AG08396 (cell line): ENCODE measurements around the gene CBFA2T2.
"Not testable (repeated sequence)": the region's sequence is repeated elsewhere in the genome, so short reads cannot be mapped to it uniquely, and the experiment has no call there.

Experiments
- DNase-seq: peaks from one replicate; pipeline ENCODE4 v3.0.0; 2012; ENCODE audit warnings: low spot score, mixed read lengths

Gene CBFA2T2

DNA sequence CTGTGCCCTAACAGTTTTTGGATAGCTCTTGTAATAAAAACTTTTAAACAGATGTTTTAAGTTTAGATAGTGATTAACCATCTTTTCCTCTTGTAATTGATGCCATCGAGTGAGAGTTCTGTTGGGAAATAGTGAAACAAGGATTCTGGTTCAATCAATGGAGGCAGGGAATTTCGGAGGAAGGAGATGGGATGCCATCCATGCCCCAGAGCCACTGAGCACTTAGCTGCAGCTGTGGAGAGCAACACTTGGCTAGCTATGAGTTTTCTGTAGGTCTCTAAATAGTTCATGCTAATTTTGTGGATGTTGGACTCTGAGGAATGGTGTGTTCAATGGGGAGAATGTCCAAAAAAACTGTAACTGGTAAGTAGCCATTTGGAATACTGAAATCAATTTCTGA is 16.7 kb downstream of the CBFA2T2 start:
- no peak for DNase-seq

DNA sequence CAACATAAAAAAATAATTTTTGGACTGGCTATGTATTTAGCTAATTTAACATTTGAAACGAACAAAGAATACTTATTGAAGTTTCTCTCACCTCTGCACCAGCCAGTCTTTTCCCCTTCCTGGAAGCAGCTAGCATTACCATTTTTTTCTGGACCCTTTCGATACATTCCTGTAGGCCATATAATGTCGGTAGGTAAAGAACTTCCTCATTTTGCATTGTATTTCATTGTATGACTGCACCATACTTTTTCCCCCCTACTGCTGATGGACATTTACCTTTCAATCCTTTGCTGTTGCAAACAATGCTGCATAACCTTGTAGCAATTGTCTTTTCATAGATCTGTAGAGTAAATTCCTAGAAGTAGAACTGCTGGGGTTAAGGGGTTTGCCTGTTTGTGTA is 17.6 kb downstream of the CBFA2T2 start:
- DNase-seq = no peak

DNA sequence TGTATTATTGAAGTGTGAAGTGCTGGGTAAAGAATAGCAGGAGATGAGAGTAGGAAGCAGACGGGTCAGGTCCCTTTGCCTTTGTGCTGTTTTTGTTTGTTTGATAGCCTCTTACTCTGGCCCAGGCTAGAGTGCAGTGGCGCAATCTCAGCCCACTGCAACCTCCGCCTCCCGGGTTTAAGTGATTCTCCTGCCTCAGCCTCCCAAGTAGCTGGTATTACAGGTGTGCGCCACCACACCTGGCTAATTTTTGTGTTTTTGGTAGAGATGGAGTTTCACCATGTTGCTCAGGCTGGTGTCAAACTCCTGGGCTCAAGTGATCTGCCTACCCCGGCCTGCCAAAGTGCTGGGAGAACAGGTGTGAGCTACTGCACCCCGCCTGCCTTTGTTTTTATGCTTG is 18.1 kb downstream of the CBFA2T2 start:
- not testable (repeated sequence) for DNase-seq

DNA sequence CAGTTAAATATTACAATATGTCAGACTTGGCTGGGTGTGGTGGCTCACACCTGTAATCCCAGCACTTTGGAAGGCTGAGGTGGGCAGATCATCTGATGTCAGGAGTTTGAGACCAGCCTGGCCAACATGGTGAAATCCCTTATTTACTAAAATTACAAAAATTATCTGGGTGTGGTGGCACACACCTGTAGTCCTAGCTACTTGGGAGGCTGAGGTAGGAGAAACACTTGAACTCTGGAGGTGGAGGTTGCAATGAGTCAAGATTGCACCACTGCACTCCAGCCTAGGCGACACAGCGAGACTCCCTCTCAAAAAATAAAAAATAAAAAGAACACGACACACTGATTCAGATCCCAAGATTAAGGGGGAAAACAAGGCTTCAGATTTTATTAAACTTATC is 19.2 kb downstream of the CBFA2T2 start:
- not testable (repeated sequence) for DNase-seq

DNA sequence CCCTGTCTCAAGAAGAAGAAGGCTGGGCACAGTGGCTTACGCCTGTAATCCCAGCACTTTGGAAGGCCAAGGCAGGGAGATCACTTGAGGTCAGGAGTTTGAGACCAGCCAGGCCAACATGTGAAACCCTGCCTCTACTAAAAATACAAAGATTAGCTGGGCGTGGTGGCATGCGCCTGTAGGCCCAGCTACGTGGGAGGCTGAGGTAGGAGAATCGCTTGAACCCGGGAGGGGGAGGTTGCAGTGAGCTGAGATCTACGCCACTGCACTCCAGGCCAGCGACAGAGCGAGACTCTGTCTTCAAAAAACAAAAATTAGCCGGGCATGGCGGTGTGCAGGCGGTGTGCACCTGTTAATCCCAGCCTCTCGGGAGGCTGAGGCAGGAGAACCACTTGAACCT is 22.0 kb downstream of the CBFA2T2 start:
- DNase-seq = not testable (repeated sequence)

DNA sequence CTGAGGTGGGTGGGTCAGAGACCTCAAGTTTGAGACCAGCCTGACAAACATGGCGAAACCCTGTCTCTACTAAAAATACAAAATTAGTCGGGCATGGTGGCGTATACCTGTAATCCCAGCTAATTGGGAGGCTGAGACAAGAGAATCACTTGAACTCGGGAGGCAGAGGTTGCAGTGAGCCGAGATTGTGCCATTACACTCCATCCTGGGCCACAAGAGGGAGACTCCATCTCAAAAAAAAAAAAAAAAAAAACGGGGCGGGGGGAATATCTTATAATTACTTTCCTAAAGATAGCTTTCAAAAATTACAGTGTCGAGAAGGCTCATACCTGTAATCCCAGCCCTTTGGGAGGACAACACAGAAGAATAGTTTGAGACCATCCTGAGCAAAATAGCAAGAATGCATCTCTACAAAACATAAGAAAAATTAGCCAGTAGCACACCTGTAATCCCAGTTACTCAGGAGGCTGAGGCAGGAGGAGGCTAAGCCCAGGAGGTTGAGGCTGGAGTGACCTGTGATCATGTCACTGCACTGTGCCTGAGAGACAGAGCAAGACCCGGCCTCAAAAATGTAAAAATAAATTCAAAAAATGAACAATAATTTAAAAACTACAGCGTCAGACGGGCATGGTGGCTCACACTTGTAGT is 25.8 kb downstream of the CBFA2T2 start:
- no peak for DNase-seq

DNA sequence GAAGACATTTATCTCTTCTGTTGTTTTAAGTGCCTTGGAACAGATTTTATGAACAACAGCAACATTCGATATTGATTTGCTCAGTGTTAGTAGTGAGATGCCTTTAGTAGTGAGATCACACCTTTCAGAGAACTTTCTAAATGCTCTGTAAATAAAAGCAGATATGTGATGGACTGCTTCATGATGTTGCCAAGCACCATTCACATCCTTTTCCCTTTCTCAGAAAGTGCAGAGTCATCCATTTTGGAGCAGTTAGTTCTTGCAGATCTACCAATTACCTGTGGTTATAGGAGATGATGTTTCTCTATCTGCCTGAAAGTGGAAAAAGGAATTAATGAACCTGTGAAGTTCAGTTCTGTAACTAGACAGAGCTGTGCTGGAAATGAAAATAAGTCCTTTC is 27.0 kb downstream of the CBFA2T2 start:
- DNase-seq = no peak

DNA sequence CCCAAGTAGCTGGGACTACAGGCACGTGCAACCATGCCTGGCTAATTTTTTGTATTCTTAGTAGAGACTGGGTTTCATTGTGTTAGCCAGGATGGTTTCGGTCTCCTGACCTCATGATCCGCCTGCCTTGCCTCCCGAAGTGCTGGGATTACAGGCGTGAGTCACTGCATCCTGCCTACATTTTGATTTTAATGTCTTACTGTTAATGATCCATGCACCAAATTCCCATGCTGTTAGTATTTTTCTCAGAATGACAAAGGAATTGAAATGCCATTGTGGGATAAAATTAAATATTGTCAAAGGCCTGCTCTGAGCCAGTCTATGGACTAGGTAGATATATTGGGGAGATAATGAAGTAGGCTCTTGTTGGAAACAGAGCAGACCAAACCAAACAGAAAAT is 28.2 kb downstream of the CBFA2T2 start:
- DNase-seq = no peak

DNA sequence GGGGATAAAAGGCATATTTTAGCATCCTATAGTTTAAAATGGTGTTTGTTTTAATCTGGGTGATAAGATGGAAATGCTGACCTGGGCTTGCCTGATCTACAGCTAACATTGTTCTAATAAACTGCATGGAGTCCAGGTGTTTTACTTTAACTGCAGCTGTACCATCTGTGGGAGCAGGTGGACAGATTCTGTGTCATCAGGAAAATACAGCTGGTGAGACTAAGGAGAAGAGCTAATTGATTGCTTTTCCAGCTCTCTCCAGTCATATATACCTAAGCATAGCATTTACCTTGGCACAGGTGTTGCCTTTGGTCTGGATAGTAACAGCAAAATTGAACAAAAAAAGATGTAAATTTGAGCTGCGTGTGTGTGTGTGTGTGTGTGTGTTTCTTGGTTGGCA is 31.6 kb downstream of the CBFA2T2 start:
- DNase-seq = no peak

DNA sequence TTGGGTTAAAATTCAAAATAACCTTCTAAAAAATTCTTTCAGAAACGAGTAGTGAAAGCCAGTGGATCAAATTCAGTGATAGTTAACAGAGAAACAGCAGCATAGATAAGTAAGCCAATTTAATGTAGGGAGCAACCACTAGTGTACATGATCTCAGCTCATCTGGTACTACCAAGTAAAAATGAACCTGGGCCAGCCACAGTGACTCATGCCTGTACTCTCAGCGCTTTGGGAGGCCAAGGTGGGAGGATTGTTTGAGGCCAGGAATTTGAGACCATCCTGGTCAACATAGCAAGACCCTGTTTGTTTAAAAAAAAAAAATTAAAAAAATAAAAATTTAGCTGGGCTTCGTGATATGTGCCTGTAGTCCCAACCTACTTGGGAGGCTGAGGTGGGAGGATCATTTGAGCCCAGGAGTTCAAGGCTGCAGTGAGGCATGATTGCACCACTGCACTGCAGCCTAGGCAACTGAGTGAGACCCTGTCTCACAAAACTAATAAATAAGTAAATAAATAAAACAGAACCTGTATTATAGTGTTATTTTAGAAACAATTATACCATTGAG is 32.4 kb downstream of the CBFA2T2 start:
- DNase-seq = no peak

DNA sequence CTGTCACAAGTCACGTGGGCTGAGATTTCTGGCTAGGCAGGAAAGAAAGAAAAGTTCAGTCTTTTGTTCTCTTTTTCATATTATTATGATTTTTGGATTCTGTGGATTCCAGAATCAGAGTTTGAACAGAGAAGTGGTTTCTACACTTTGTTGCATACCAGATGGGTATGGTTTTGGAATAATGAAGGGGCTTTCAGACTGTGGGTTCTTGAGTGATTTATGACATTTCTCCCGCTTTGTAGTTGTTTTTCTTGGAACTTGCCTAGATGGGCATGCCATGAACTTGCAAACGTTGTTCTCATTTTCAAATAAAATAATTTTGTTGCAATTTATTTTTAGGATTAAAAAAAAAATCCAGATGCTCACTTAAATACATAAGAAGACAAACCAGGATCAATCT is 34.4 kb downstream of the CBFA2T2 start:
- no peak for DNase-seq

DNA sequence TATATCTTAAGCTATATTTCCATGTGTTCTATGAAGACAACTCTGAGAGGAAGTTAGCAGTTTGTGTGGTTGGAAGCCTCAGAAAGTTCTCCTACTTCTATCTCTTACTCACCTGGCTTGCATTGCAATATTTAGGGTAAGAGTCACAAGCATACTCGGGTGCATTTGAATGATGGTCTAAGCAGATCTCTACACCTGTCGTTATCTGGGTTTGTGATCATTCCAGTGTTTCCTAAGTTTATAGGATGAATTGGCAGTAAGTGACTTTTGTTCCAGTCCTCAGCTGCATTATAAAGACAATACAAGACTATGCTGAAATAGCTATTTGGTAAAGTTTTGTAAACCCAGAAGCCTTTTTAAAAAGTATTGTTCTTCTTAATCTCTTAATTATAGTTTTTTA is 36.9 kb downstream of the CBFA2T2 start:
- DNase-seq = no peak

DNA sequence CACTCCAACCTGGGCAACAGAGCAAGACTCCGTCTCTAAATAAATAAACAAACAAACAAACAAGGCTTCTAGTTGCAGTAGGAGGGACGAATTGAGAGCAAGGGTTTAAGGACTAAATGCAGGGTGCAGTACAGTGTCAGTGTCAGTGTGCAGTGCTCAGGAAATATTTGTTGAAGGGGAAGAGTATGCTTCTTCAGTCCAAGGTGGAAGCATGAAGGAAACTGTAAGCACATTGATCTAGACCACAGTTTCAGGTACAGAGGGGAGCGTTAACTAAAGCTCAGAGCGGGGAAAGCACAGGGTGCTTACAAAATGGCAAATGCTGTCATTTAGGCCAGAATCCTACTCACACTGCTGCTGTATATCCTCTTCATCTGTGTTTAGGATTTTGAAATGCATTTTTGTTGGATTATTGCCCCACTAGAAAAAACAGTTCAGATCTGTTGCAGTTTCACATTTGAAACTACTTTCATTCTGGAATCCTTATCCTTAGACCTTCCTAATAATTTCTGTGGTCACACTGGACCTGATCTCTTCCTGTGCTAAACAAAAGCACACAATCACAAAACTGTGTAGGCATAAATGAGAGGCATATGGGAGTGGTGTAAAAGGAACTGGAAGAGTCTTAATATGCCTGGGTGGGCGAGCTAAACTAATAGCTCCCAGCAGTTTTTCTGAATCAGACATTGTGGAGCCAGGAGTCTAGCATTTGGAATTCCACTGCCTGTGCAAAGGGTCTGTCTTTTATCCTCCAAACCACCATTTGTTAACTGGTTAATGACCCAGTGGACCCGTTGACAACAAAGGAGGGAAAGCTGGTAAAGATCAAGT is 41.4 kb downstream of the CBFA2T2 start:
- no peak for DNase-seq

DNA sequence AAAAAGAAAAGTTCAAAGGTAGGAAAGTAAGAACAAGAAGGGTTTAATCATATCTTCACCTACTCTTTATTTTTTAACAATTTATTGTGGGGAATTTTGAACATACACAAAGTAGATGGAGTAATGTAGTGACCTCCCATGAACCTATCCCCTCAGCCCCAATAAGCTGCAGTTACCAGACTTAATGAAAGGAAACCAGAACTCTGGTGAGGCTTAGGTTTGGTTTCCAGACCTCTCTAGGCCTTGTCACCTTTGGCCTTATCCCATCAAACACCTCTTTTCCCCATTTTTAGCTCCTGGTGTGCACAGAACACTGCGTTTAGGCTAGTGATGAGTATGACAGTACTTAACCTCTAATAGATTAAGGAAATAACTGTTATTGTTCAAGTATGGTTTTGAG is 42.0 kb downstream of the CBFA2T2 start:
- no peak for DNase-seq

DNA sequence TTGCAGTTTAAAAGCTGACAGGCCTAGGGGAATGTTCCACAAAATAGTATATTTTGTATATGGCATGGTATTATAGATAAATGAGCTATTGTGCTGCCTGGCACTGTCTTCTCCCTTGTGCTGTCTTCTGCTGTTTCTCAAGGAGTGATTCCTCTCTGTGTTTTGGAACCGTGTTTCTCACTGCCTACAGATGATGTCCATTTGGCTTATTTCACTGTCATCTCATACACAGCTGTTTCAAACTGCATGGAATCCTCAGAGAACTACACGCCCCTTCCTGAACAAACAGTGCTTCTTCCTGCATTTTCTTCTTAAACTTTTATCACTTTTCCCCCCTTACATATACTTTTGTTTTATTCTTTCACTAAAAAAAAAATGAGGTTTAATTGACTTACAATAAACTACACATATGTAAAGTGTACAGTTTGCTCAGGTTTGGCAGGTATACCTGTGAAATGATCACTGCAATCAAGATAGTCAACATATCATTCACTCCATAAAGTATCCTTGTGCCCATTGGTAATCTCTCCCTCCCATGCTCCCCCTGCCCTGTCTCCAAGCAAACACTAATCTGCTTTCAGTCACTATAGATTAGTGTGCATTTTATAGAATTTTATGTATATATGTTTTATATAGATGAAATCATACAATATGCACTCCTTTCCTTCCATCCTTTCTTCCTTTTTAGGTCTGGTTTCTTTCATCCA is 43.0 kb downstream of the CBFA2T2 start:
- no peak for DNase-seq

DNA sequence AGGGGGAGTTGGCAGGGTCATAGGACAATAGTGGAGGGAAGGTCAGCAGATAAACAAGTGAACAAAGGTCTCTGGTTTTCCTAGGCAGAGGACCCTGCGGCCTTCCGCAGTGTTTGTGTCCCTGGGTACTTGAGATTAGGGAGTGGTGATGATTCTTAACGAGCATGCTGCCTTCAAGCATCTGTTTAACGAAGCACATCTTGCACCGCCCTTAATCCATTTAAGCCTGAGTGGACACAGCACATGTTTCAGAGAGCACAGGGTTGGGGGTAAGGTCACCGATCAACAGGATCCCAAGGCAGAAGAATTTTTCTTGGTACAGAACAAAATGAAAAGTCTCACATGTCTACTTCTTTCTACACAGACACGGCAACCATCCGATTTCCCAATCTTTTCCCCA is 45.8 kb downstream of the CBFA2T2 start:
- DNase-seq = not testable (repeated sequence)

DNA sequence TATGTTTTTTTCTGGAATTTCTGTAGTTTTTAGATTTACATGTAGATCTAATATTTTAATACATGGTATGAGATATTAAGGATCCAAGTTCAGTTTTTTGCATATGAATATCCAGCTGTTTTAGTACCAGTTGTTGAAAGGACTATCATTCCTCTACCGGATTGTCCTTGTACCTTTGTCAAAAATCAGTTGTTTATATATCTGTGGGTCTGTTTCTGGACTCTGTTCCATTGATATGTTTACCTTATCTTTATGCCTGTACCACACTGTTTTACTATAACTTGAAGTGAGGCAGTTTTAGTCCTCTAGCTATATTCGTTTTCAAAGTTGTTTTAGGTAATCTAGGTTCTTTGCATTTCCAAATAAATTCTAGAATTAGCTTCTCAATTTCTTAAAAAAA is 47.7 kb downstream of the CBFA2T2 start:
- DNase-seq = no peak

DNA sequence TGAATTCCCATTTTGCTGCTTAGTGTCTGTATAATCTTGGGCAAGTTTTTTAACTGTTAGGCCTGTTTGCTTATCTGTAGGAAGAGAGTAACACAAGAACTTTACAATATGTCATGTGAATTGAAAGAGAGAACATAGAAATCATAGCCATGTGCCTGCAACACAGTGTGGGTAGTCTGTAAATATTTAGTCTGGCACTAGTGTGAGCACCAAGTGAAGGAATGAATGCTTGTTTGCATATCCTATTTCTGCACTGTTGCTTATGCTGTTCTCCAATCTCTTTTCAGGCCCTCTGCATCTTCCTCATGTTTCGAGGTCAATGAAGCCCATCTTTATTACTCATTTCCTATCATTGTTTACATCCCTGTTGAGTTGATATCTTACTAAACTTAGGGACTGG is 49.2 kb downstream of the CBFA2T2 start:
- peak; percentile 63 for DNase-seq

DNA sequence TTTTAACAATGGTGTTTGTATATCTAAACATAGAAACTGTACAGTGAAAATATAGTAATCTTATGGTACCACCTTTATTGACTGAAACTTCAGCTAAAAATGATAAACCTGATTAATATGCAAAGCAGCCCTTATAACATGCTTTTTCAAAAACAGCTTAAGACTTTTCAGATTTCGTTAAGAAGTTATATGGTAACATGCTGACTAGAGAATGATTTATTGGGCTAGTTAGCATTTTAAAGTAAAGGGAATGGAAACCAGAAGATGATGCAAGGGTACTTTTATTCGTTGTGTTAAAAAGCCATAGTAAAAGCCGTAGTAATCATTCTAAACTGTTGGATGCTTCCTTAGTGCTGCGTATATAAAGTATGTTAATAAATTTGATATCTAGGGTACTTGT is 50.5 kb downstream of the CBFA2T2 start:
- DNase-seq = no peak

DNA sequence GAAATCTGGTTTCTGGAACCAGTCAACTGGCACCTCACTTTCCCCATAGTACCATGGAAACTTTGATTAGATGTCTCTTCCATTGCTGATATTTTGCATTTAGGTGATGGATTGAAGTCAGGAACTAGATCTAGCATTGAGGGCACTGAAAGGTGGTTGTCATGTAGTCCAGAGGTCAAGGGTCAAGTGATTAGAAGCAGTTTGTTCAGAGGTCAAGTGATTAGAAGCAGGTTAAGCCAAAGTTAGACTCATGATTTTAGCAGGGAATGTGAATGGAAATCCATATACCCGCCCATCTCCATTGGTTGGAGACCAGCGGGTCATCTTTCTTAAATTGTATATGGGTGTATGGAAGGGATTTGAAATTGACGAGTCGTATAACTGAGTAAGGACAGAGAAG is 51.2 kb downstream of the CBFA2T2 start:
- no peak for DNase-seq

DNA sequence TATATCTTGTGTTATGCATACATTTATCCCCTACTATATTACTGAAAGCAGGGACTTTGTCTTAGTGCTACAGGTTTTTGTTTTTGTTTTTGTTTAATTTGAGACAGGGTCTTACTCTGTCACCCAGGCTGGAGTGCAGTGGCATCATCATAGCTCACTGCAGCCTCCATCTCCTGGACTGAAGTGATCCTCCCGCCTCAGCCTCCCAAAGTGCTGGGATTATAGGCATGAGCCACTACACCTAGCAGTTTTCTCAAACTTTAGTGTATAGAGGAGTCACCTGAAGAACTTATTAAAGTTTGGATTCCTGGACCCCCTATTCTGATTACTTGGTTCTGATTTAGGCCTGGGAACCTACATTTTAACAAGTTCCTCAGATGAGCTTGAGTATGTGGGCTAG is 51.9 kb downstream of the CBFA2T2 start:
- no peak for DNase-seq

DNA sequence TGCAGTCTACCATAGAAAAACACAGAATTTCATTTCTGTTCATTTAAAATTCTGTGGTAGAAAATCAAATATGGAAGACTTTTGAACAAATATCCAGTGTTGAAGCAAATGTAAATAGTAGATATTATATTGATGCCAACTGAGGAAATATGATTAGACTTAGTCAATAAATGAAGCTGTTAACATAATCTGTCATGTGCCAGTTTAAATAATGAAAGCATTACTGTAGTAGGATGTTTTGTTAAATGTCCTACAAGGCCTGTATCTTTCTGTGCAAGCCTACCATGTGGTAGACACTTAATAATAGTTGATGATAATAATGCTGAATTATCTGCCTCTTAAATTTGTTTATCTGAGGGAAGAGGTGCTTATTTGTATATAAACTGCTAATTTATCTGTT is 55.9 kb downstream of the CBFA2T2 start:
- DNase-seq = no peak
